Motor neuron (in vitro differentiated cells): ENCODE data around the gene PI16. TPM values are rescaled to one million over a fixed set of nuclear protein-coding genes. Genes with fewer than 3 reads are reported as not detected.
A peak's percentile ranks its signal among the peaks of the same experiment; 100 is the strongest.

Experiments
- ATAC-seq, 8 experiments: fragments of 200-7000 bp; cut with Tn5 transposase; replicated peaks in 6 of 8; 2 replicates each; pipeline ENCODE4 v1.8.0; 2021; ENCODE audit warnings: mild to moderate bottlenecking in 8 of 8, moderate library complexity in 8 of 8
- H3K27ac ChIP-seq, 2 donors: fragments of 250-450 bp; sonication (Bioruptor Pico); 2 replicates each; pipeline ENCODE4 v1.9.0; 2021; ENCODE audit warnings: antibody characterized with exemption in 2 of 2, mild to moderate bottlenecking in 2 of 2, moderate library complexity in 1 of 2
- H3K4me1 ChIP-seq, 2 donors: fragments of 250-450 bp; sonication (Bioruptor Pico); replicated peaks in 1 of 2; 2 replicates each; pipeline ENCODE4 v1.6.1; 2021; ENCODE audit warnings: antibody characterized with exemption in 2 of 2, mild to moderate bottlenecking in 2 of 2, moderate library complexity in 1 of 2
- H3K4me3 ChIP-seq, 5 donors: fragments of 250-450 bp; sonication (Bioruptor Pico); 2 replicates each; pipeline ENCODE4 v1.9.0; 2021; ENCODE audit warnings: antibody characterized with exemption in 5 of 5, mild to moderate bottlenecking in 5 of 5, moderate library complexity in 4 of 5
- WGBS, 10 experiments: fragments of 450-650 bp; shearing (Covaris generic); methylation state at CpG; one replicate each; pipeline ENCODE4 v1.0.0; 2022; 5-methylcytosine and 5-hydroxymethylcytosine counted together
- in situ Hi-C, 9 experiments: fragments of 400-800 bp; cut with MboI; loops; one replicate each; pipeline ENCODE4 v1.15.0; 2021; ENCODE audit warnings: low sequenced_read_pairs in 9 of 9, low pct_unique_long_range_greater_than_20kb in 2 of 9; ENCODE audit not compliant: unreplicated experiment in 9 of 9
- total RNA-seq, 8 experiments: library from RNA; unstranded; fragments of 300-600 nt; gene quantifications; 2 replicates each; pipeline versions ENCODE4 v1.2.3 to v1.2.4, GENCODE V29; 2022

PI16 gene
- total RNA-seq, 8 experiments from 2014 or later, result 0.09 to 3.4 (median 0.30) TPM; not detected in 2

GRCh38 chr6:36953931-36954261 is 642 bp upstream of the PI16 start:
- 80 to 100% (median 100%) methylated on average over 1 of the region's 1 CpG; no CpG with 5 or more reads in 5 of the 10 experiments for WGBS, 10 experiments
- in situ Hi-C loops, result no loop called here
- Histone ChIP-seq H3K4me3 (no peak overlapping the region), H3K4me1 (no peaks in the 10 kb centered on the region), H3K27ac (no peak overlapping the region)
- ATAC-seq, result no peak

DNA sequence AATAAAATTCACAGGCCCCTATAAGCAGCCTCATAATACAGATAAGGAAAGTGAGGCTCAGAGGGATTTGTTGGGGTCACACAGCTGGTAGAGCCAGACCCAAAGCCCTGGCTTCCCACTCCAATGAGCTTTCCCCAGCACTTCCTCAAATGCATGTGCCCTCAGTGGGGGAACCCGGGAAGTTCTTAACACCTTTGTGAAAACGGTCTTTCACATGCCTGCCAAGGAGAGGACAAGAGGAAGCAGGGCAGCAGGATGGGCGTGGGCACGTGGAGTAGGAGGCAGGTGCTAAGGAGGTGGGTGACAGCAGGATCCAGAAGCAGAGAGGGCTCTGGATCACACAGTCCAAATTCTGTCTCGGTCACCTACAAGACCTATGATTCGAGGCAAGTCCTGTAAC is 598 bp downstream of the PI16 start:
- Histone ChIP-seq H3K4me3 (no peak overlapping the region), H3K27ac (no peak overlapping the region), H3K4me1 (no peaks in the 10 kb centered on the region)
- in situ Hi-C loops, result no loop called here
- WGBS, 10 experiments, result 0 to 100% (median 48%) methylated on average over 1 to 4 of the region's 6 CpGs; no CpG with 5 or more reads in 3 of the 10 experiments
- no peak for ATAC-seq

- 0 to 96% (median 45%) methylated on average over 1 to 4 of the region's 9 CpGs; no CpG with 5 or more reads in 2 of the 10 experiments for WGBS, 10 experiments
- in situ Hi-C loops, result no loop called here
- no peaks in the 10 kb centered on the region for H3K4me1 ChIP-seq
- no peak overlapping the region for H3K4me3 ChIP-seq
- peak in 3 of 8 experiments; percentile 76 to 82 (median 82) for ATAC-seq
- no peak overlapping the region for H3K27ac ChIP-seq
Measured at GRCh38 chr6:36955671-36956445, 1.3 kb downstream of the PI16 start.

- in situ Hi-C loops, result no loop called here
- Histone ChIP-seq H3K4me3 (no peak overlapping the region), H3K4me1 (no peaks in the 10 kb centered on the region), H3K27ac (no peak overlapping the region)
- ATAC-seq, result no peak
Measured at GRCh38 chr6:36956446-36956820, 1.9 kb downstream of the PI16 start.

DNA sequence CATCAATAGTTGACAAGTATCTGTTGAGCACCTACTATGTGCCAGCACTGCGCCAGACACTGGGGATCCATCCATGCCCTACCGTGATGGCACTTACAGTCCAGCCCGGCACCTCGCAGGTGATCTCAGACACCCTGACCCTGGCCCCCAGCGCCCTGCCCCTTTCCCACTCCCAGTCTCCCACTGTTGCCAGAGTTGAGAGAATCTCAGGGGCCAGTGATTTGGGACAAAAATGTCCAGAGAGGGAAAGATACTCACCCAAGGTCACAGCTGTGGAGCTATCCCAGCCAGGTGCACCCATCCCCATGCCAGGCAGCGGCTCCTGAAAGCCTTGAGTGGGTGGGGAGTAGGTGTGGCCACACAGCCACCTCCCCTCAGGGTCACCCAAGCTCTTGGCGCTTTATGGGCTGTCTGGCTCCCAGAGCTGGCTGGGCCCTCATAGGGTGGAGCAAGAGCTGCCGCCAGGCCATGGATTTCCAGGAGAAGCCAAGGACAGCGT is 3.3 kb downstream of the PI16 start:
- no peak overlapping the region for H3K27ac ChIP-seq
- no peak overlapping the region for H3K4me3 ChIP-seq
- ATAC-seq, result no peak
- H3K4me1 ChIP-seq, result peaks cover 0 to 2% of the 10 kb centered on the region in 2 donors
- WGBS, 10 experiments, result 0 to 90% (median 82%) methylated on average over 1 to 4 of the region's 9 CpGs; no CpG with 5 or more reads in 6 of the 10 experiments
- in situ Hi-C loops, result no loop called here

DNA sequence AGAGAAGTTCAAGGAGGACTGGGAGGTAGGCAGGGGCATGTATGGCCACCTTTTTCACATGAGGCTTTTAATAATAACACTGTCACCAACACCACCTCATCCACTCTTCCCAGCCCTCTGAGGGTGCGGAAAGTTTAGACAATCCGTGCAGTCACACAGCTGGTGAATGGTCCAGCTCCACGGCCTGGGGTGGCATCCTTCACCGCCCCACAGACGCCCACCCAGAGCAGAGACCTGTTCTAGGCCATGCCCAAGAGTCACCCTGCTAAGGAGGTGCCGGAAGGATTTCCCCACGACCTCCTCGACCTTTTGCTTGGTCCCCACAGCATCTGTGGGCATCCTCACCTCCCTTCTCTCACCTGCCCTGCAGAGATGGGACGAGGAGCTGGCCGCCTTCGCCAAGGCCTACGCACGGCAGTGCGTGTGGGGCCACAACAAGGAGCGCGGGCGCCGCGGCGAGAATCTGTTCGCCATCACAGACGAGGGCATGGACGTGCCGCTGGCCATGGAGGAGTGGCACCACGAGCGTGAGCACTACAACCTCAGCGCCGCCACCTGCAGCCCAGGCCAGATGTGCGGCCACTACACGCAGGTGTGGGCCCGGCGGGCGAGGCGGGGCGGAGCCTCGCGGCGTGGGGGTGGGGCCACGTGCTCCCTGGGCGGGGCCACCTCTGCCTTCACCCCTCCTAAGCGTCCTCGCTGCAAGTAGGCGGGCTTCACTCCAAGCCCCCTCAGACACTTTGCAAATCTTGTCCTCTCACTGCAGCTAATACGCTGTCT is 4.4 kb downstream of the PI16 start:
- no peak for ATAC-seq
- Histone ChIP-seq H3K4me3 (no peak overlapping the region), H3K4me1 (peaks cover 4 to 8% of the 10 kb centered on the region in 2 donors), H3K27ac (no peak overlapping the region)
- 87 to 100% (median 100%) methylated on average over 1 to 3 of the region's 44 CpGs; no CpG with 5 or more reads in 5 of the 10 experiments for WGBS, 10 experiments
- in situ Hi-C loops, result no loop called here

- no peak overlapping the region for H3K4me3 ChIP-seq
- H3K27ac ChIP-seq, result no peak overlapping the region
- peaks cover 4 to 8% of the 10 kb centered on the region in 2 donors for H3K4me1 ChIP-seq
- in situ Hi-C loops, result no loop called here
- ATAC-seq, result no peak
- WGBS, 10 experiments, result 0 to 97% (median 78%) methylated on average over 1 to 14 of the region's 17 CpGs
Measured at GRCh38 chr6:36959555-36960250, 5.2 kb downstream of the PI16 start.

GRCh38 chr6:36961441-36962435 is 7.2 kb downstream of the PI16 start:
- ATAC-seq, result no peak
- H3K4me3 ChIP-seq, result no peak overlapping the region
- 20 to 85% (median 80%) methylated on average over 1 to 20 of the region's 40 CpGs; no CpG with 5 or more reads in 3 of the 10 experiments for WGBS, 10 experiments
- no peak overlapping the region for H3K27ac ChIP-seq
- in situ Hi-C loops, result no loop called here
- H3K4me1 ChIP-seq, result peaks cover 4 to 8% of the 10 kb centered on the region in 2 donors

DNA sequence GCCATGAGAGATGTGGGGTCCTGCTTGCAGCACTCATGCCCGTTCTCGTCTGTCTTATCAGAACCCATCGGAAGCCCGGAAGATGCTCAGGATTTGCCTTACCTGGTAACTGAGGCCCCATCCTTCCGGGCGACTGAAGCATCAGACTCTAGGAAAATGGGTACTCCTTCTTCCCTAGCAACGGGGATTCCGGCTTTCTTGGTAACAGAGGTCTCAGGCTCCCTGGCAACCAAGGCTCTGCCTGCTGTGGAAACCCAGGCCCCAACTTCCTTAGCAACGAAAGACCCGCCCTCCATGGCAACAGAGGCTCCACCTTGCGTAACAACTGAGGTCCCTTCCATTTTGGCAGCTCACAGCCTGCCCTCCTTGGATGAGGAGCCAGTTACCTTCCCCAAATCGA is 8.3 kb downstream of the PI16 start:
- in situ Hi-C loops, result no loop called here
- peaks cover 4 to 8% of the 10 kb centered on the region in 2 donors for H3K4me1 ChIP-seq
- H3K4me3 ChIP-seq, result no peak overlapping the region
- peak in 6 of 8 experiments; percentile 34 to 82 (median 62) for ATAC-seq
- 35 to 77% (median 61%) methylated on average over 2 to 9 of the region's 12 CpGs; no CpG with 5 or more reads in 5 of the 10 experiments for whole genome bisulfite sequencing, 10 experiments
- H3K27ac ChIP-seq, result no peak overlapping the region

DNA sequence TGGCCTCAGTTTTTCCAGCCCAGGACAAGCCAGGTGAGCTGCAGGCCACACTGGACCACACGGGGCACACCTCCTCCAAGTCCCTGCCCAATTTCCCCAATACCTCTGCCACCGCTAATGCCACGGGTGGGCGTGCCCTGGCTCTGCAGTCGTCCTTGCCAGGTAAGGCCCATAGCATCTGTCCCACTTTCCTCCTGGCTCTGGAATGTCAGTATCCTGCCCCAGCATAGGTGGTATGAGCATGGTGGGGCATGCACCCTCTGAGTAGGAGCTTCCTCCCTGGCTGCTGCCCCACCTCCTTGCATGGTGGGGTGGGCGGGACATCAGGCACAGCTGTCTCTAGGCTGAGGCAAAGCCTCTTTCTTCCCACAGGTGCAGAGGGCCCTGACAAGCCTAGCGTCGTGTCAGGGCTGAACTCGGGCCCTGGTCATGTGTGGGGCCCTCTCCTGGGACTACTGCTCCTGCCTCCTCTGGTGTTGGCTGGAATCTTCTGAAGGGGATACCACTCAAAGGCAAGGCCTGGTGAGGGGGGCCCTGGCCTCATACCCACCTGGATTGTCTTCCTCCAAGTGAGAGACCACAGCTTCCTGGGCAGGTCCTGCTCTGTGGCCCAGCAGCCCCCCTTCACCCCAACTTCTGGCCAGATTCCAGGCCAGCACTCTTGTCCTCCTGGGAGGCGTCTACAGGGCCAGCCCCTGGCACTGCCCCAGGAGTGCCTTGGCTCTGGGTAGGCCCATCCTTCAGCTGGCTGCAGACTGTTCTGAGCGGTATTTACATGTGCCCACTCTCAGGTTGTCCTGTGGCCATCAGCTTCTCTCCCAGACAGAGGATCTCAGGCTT is 9.1 kb downstream of the PI16 start:
- in situ Hi-C loops, result no loop called here
- ATAC-seq, result peak; percentile 10 to 64 (median 22)
- no peak overlapping the region for H3K4me3 ChIP-seq
- 40 to 96% (median 75%) methylated on average over 2 to 7 of the region's 11 CpGs; no CpG with 5 or more reads in 5 of the 10 experiments for WGBS, 10 experiments
- H3K27ac ChIP-seq, result no peak overlapping the region
- peaks cover 4 to 8% of the 10 kb centered on the region in 2 donors for H3K4me1 ChIP-seq

GRCh38 chr6:36964349-36964748 is 9.8 kb downstream of the PI16 start:
- ATAC-seq, result peak in 3 of 8 experiments; percentile 5 to 14 (median 10)
- in situ Hi-C loops, result no loop called here
- H3K4me1 ChIP-seq, result peaks cover 4 to 8% of the 10 kb centered on the region in 2 donors
- WGBS, 10 experiments, result no CpG with 5 or more reads among the region's 6 CpGs
- no peak overlapping the region for H3K27ac ChIP-seq
- H3K4me3 ChIP-seq, result no peak overlapping the region
